GM21367 (cell line): ENCODE results near the gene ADAT3.

Source experiments
- ATAC-seq: cut with Tn5 transposase; IDR thresholded peaks from one replicate; pipeline ENCODE4 v1.9.1; 2021; ENCODE audit not compliant: unreplicated experiment

The ADAT3 gene

DNA sequence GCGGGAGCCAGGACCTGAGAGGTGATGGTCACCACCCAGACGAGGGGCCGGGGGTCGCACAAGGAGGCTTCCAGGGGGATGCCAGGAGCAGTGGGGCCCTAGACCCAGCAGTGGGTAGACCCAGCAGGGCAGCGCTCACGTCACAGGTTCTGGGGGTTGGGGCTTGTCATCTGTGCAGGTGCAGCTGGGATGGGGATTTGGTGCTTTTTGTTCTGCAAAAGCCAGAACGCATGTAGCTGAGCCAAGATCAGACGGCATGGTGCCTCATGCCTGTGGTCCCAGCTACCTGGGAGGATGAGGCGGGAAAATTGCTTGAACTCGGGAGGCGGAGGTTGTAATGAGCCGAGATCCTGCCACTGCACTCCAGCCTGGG lies 50.9 kb downstream of the ADAT3 start:
- no peak for ATAC-seq

DNA sequence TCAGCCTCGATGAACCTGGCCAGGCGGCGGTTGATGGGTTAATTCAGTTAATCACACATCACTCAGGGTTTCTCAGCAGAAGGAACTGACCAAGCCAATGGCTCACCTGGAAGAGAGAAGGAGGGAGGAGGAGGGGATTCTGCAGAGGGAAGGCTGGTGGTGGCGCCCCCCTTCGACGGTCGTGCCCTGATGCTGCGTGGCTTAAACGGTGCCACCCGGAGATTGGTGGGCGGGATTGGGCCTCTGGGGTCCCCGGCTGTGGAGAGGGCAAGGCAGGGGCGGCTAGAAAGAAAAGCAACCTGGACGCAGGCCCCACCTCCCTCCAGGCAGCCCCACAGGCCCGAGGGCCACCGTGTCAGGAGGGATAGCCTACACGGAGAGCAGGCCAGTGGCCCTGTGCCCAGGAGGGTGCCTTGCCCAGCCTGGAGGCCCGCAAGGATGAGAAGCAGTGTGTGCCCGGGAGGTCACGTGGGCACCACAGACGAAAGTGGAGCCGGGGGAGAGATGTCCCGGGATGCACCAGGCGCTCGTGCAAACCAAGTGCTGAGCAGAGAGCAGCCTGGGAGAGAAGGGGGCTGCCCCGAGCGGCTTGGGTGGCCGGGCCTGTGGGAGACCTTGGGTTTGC lies 51.8 kb downstream of the ADAT3 start:
- ATAC-seq: no peak

DNA sequence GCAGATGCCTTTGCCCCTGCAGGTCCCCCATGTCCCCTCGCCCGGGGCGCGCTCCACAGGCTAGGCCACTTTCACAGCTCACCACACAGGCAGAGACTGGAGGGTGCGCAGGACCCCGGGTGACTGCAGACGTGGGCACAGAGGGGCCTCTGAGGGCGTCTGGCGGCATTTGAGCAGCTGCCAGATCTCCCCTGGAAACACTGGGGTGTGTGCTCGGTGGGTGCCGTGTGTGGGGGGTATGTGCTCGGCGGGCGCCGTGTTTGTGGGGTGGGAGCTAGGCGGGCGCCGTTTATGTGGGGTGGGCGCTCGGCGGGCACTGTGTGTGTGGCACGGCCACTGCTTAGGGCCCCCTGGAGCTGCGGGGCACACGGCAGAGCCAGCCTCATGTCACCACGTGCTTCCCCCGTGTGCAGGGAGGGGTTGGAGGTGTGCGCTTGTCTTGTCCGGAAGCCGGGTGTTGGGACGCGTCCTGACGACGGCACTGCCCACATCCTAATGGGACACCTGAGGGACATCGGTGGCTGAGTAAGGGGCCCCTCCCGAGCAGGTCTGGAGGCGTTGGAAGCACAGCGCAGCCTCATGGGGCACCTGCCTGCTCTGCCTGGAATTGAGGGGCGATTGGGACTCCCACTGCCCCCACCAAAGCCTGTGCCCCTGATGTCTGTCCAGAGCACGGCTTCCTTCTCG lies 52.5 kb downstream of the ADAT3 start:
- no peak for ATAC-seq

DNA sequence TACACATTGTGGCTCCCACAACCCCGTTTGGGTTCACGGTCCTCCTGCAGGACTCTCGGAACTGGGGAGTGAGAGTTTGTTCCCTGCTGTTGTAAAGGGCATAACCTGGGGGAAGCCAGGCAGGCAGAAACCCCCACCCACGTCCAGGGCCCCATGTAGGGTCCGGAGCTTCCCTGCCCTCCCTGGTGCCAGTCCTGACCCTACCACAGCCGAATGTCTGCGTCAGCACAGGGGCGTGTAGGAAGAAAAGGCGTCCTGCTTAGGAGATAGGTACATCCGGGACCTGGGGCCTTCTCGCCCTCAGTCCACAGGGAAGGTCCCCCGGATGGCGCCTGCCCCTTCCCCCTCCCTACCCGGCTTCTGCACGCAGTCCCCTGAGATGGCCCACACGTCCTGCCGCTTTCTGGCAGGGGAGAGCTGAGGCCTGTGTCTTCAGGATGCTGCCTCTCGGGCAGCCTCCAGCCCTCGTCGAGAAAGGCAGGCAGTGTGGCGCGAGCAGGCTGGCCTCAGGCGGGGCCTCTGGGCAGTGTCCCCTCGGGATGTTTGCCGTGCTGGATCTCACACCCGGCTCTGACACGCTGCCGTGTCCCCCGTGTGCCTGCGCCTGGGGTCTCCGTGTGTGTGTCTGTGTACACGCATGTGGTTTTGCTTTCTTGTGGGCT lies 54.9 kb downstream of the ADAT3 start:
- ATAC-seq: no peak

DNA sequence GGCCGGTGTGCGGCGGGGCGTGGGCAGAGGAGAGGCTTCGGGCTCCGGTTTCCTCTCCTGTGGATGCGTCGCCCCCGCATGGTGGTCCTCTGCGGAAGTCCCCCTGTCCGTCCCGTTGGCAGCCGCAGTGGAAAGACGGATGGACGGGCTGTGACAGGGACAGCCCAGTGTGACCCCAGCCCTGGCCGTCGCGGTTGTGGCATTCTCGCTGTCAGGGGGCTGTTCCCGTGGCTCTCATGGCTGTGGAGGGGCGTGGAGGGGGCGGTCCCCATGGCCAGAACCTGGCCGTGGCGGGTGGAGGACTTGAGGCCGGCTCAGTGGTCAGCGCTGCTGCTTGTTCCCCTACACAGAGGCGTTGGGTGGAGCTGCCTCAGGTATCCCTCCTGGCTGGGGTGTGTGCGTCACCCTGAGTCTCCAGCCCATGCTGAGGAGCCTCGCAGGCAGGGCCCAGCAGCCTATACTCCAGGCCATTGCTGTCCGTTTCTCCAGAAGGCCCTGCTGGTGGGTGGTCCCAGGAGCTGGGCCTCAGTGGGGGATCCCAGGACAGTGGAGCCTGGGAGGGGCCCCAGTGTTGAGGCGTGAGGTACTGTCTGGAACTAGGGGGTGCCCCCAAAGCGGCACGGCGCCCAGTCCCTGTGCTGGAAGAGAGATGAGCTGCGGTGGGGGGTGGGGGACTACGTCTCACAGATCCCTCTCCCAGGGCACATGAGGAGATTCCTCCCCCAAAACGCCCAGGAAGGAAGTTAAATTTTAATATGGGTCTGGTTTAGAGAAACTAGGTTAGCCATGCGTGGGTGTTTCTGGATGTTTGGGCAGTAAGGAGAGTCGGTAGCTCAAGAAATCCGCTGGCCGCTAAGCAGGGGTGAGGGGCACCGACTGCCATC lies 56.0 kb downstream of the ADAT3 start:
- no peak for ATAC-seq

DNA sequence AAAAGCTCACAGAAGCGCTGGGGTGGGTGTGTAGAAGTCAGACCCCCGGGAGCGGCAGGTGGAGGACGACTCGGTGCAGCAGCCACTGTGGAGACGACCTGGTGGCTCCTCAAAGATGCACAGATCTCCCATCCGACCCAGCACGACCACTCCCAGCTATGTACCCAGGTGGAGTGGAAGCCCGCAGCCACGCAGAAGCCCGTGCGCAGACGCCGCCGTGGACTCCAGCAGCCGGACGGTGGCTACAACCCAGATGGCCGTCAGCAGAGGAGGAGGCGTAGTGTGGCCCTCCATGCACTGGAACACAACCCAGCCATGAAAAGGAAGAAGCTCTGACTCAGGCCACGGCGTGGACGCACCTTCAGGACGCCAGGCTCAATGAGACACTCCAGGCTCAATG lies 57.5 kb downstream of the ADAT3 start:
- no peak for ATAC-seq
